ENCODE measurements around the gene KRT23.

GRCh38 chr17:40900809-40901356, 36.6 kb downstream of the KRT23 start:
- TF ChIP-seq POLR2AphosphoS5 (IDR thresholded peaks at IDR 0.05; ENCODE audit: low read depth, low read length) (no peak), CTCF (IDR thresholded peaks at IDR 0.05 in 2 of 3, conservative IDR thresholded peaks at IDR 0.05 in 1 of 3; ENCODE audit: borderline replicate concordance in 1 of 3, insufficient read depth in 1 of 3, low read depth in 2 of 3, low read length in 2 of 3) (no peak), ELF1 (IDR thresholded peaks at IDR 0.05; ENCODE audit: borderline replicate concordance, low read depth) (no peak)

Data from HCT116 (cell line).